Activated CD8-positive, alpha-beta memory T cell treated with anti-CD3 and anti-CD28 coated beads for 36 hours (primary cell): ENCODE data around the gene CFAP410. TPM values are rescaled to one million over a fixed set of nuclear protein-coding genes. Genes with fewer than 3 reads are reported as not detected.

Experiments used
- CTCF ChIA-PET: fragments of 350-600 bp; sonication (Branson Sonifier 250); formaldehyde crosslinking; loops from one replicate; lab custom pipeline; 2021; ENCODE audit warnings: antibody characterized with exemption; lab: Charles Lee
- POLR2A ChIA-PET: fragments of 350-600 bp; sonication (Branson Sonifier 250); formaldehyde crosslinking; loops from one replicate; lab custom pipeline; 2021; ENCODE audit warnings: antibody characterized with exemption; lab: Charles Lee
- total RNA-seq, 2 experiments: library from RNA; stranded (reverse); gene quantifications; one replicate each; pipeline ENCODE4 v1.2.3, GENCODE V29; 2021

The CFAP410 gene
- total RNA-seq, 2 experiments from 2014 or later: 15.4 to 16.1 TPM

- CTCF ChIA-PET: no interaction called here
- POLR2A ChIA-PET: no interaction called here
These were observed 14.4 kb downstream of the CFAP410 start for GRCh38 chr21:44324854-44325107.

GRCh38 chr21:44324106-44324853, 14.9 kb downstream of the CFAP410 start:
- POLR2A ChIA-PET: no interaction called here
- CTCF ChIA-PET: no interaction called here

GRCh38 chr21:44323591-44323990, 15.6 kb downstream of the CFAP410 start:
- CTCF ChIA-PET: no interaction called here
- POLR2A ChIA-PET: no interaction called here

GRCh38 chr21:44322621-44323325, 16.4 kb downstream of the CFAP410 start:
- POLR2A ChIA-PET: no interaction called here

GRCh38 chr21:44321846-44322450, 17.2 kb downstream of the CFAP410 start:
- ChIA-PET POLR2A (no interaction called here), CTCF (interaction anchor here (1.4 kb wide), 1 partner anchor 16 kb away, joined by 3 read pairs; no protein-coding TSS in a partner anchor)

More at GRCh38 chr21:44322621-44323325, 16.4 kb downstream of the CFAP410 start:
- CTCF ChIA-PET: interaction anchor here (1.4 kb wide), 1 partner anchor 15 kb away, joined by 3 read pairs; no protein-coding TSS in a partner anchor

GRCh38 chr21:44320847-44321246, 18.3 kb downstream of the CFAP410 start:
- CTCF ChIA-PET: no interaction called here

GRCh38 chr21:44319407-44320065, 19.7 kb downstream of the CFAP410 start:
- ChIA-PET CTCF (no interaction called here), POLR2A (no interaction called here)

More at GRCh38 chr21:44320847-44321246, 18.3 kb downstream of the CFAP410 start:
- POLR2A ChIA-PET: no interaction called here

GRCh38 chr21:44318489-44319285, 20.5 kb downstream of the CFAP410 start:
- POLR2A ChIA-PET: no interaction called here
- CTCF ChIA-PET: no interaction called here

GRCh38 chr21:44317871-44318270, 21.3 kb downstream of the CFAP410 start:
- POLR2A ChIA-PET: no interaction called here
- CTCF ChIA-PET: no interaction called here

- ChIA-PET CTCF (no interaction called here), POLR2A (no interaction called here)
These were observed 21.9 kb downstream of the CFAP410 start for GRCh38 chr21:44317241-44317782.

- CTCF ChIA-PET: interaction anchor here (1.5 kb wide), 1 partner anchor 15 kb away, joined by 3 read pairs; no protein-coding TSS in a partner anchor
- POLR2A ChIA-PET: no interaction called here
These were observed 22.8 kb downstream of the CFAP410 start for GRCh38 chr21:44316277-44316900.

- CTCF ChIA-PET: interaction anchor here (1.5 kb wide), 1 partner anchor 14 kb away, joined by 3 read pairs; no protein-coding TSS in a partner anchor
These were observed 23.4 kb downstream of the CFAP410 start for GRCh38 chr21:44315691-44316203.

GRCh38 chr21:44314561-44314960, 24.6 kb downstream of the CFAP410 start:
- POLR2A ChIA-PET: no interaction called here
- CTCF ChIA-PET: no interaction called here

More at GRCh38 chr21:44315691-44316203, 23.4 kb downstream of the CFAP410 start:
- POLR2A ChIA-PET: no interaction called here

GRCh38 chr21:44314128-44314527, 25.1 kb downstream of the CFAP410 start:
- ChIA-PET POLR2A (no interaction called here), CTCF (no interaction called here)

- POLR2A ChIA-PET: no interaction called here
- CTCF ChIA-PET: no interaction called here
These were observed 25.7 kb downstream of the CFAP410 start for GRCh38 chr21:44313451-44313850.

GRCh38 chr21:44312716-44313115, 26.5 kb downstream of the CFAP410 start:
- ChIA-PET CTCF (no interaction called here), POLR2A (no interaction called here)

- ChIA-PET POLR2A (no interaction called here), CTCF (no interaction called here)
These were observed 27.1 kb downstream of the CFAP410 start for GRCh38 chr21:44312089-44312488.
